NCI-H774 (cell line): ENCODE data around the gene PLD4.
"Not testable (repeated sequence)": the region's sequence is repeated elsewhere in the genome, so short reads cannot be mapped to it uniquely, and the experiment has no call there.

Experiments
- DNase-seq: peaks from one replicate; lab custom pipeline; 2025; lab: John Stamatoyannopoulos, UW

Gene PLD4

GRCh38 chr14:104899781-104900180, 24.9 kb upstream of the PLD4 start:
- no peak for DNase-seq

- no peak for DNase-seq
These were observed 23.8 kb upstream of the PLD4 start for GRCh38 chr14:104900639-104901512.

GRCh38 chr14:104903990-104904389, 20.7 kb upstream of the PLD4 start:
- DNase-seq = no peak

- not testable (repeated sequence) for DNase-seq
These were observed 19.8 kb upstream of the PLD4 start for GRCh38 chr14:104904650-104905578.

GRCh38 chr14:104905579-104905933, 19.1 kb upstream of the PLD4 start:
- DNase-seq = not testable (repeated sequence)

DNA sequence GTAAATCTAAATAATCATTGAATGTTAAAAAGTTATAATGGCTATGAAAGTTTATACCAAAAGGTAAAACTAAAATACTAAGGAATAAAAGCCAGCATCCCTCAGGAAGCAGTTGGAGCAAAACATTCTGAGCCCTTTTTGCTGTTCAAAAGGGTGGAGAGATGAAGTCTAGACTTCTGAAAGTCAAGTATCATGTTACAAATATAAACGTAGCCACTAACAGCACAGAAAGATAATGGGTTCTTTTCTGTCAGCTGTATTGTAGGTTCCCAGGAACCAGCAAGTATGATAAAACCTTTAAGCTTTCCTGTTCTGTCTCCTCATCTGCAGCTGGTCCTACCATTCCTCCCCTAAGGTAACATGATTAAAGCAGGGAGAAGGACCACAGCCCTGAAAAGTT, 16.4 kb upstream of the PLD4 start:
- no peak for DNase-seq

GRCh38 chr14:104912053-104912452, 12.6 kb upstream of the PLD4 start:
- DNase-seq = no peak

DNA sequence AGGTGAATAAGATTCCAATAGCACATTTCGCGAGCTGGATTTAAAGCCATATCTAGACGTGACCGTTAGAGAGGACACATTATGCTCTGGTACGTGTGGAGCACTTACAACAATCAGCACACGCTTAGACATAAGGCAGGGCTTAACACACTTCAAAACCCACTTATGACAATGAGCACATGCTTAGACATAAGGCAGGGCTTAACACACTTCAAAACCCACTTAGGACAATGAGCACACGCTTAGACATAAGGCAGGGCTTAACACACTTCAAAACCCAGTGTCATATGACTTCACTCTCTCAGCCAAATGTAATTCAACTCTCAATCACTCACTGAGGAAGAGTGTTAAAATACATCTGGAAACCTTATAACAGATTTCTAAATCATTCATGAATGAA, 11.2 kb upstream of the PLD4 start:
- no peak for DNase-seq

GRCh38 chr14:104917116-104917515, 7.6 kb upstream of the PLD4 start:
- DNase-seq = no peak

GRCh38 chr14:104917993-104918392, 6.7 kb upstream of the PLD4 start:
- no peak for DNase-seq

DNA sequence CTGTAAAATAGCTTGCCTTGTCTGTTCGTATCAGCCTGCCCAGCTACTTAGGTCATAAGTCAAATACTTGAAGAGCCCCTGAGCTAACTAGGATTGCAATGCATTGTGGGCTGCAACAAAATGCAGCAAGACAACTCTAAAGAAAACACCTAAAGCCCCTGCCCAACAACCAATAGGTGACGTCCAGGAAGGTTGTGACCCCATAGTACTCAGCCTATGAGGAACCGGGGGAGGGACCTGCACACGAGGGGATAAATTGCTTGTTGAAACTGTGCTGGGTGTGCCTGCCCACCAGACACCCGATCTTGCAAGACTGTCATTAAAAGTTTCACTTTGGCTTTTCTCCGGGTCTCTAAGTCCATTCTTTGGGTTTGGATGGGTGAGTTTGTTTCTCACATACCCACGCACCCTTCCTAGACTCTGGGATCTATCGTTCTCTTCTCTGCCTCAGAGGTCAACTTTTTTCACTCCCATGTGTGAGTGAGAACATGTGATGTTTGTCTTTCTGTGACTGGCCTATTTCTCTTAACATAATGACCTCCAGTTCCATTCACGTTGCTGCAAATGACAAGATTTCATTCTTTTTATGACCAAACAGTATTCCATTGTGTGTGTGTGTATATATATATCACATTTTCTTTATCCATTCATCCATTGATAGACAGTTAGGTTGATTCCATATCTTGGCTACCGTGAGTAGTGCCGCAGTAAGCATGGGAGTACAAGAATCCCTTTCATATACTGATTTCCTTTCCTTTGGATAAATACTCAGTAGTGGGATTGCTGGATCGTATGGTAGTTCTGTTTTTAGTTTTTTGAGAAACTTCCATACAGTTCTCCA, 5.3 kb upstream of the PLD4 start:
- DNase-seq = not testable (repeated sequence)

- no peak for DNase-seq
These were observed 4.7 kb upstream of the PLD4 start for GRCh38 chr14:104919993-104920315.

DNA sequence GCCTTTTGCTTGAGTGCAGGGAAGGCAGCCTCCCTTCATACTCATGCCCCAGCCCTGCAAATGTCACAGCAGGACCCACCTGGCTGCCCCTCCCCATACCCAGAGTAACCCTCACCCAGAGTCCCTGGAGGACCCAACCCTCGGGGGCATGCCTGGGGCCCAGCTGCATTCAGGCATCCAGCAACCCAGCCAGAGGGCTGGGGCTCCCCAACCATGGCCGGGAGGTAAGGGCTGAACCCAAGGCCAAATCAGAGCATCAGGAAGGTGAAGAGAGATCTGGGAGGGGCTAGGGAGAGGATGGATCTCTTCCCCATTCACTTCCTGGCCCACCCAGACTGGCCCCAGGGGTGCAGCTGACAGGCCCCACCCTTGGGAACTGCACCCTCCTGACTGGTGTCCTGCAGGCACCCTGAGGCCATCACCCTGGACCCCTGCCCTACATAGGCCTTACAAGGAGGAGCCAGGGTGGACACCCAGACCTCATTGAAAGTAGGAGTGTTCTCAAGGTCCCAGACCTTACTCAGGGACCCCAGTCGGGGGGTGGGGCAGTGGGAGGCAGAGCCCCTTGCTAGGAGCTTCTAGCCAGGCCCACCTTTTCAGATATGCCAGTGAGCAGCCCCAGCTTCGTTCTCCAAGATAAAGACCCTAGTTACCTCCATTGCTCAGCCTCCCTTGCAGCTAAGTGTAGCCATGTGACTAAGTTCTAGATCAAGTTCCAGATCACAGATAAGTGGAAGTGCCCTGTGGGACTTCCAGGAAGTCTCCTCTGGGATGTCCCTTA, 849 bp upstream of the PLD4 start:
- no peak for DNase-seq

DNA sequence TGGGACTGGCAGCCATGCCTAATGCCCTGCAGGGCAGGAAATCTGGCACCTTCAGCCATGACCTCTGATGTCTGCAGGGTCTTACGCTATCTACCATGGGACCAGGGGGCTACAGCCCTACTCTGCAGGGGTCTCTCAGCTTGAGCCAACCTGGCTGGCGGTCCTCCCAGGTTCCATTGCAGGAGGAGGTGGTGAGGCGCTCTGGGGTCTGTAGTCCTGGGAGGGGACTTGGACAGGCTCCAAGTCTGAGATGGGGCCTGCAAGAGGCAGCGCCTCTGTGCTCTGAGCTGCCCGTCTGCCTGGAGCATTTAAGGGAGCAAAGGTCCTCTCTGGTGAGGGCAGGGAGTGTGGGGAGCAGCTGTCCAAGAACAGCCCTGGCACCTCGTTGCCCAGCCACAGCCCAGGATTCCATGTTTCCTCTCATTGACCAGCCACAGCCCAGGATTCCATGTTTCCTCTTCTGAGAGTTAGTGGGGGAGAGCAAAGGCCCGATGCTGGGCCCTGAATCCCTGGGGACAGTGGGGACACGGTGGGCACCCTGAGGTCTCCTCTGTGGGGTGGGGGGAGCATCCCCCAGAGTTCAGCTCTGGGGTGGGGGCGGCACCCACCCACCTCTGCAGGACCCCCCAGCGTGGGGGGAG, 655 bp downstream of the PLD4 start:
- DNase-seq = no peak

GRCh38 chr14:104925855-104926609, 1.4 kb downstream of the PLD4 start:
- no peak for DNase-seq

- DNase-seq = no peak
These were observed 2.1 kb downstream of the PLD4 start for GRCh38 chr14:104926619-104927431.

- DNase-seq = no peak
These were observed 2.7 kb downstream of the PLD4 start for GRCh38 chr14:104927432-104927816.

DNA sequence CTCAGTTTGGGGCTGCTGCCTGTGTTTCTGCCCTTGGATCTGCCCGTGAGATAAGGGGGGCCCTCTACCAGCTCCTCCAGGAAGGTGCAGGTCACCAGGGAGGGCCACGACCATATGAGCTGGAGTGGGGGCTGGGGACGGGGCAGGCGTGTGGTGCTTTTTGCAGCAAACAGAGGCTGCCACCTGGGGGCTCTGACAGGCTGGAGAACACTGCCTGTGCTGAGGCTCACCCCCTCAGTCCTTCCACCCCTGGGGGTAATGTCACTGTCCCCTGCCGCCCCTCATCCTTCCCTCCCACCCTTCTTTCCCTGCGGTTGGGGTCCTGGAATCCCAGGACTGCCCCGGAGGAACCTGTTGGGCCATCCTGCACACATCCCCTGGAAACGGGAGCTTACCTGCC, 3.2 kb downstream of the PLD4 start:
- no peak for DNase-seq

DNA sequence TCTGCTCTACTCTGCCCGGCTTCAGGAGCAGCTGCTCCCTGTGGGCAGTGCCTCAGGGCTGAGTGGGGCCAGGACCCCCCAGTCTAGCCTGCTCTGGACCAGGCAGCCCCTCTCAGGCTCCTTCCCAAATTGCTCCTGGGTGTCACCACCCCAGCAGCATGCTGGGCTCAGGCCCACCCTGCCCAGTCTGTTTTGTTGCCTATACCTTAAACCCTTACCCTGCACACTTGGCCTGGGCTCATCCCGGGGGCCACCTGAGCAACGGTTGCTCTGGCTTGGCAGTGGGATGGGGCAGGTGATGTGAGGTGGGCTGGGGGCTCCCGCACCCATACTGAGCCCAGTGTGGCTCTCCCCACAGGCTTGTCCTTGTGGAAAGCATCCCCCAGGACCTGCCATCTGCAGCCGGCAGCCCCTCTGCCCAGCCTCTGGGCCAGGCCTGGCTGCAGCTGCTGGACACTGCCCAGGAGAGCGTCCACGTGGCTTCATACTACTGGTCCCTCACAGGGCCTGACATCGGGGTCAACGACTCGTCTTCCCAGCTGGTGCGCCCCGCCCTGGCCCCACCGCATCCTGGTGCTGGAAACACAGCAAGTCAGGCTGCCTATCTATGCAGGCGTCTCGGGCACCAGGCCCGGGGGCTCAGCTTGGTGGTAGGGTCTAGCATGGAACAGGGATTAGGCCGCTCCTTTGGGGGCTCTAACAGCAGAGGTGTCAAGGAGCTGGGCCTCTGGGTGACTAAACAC, 3.9 kb downstream of the PLD4 start:
- no peak for DNase-seq
